8988T (cell line): ENCODE results near the gene KCTD10.
A peak's percentile ranks its signal among the peaks of the same experiment; 100 is the strongest.

ENCODE experiments used
- DNase-seq: peaks from one replicate; pipeline ENCODE4 v3.0.0; 2011

KCTD10 gene

GRCh38 chr12:109467978-109468676, 9.0 kb downstream of the KCTD10 start:
- DNase-seq, result no peak

GRCh38 chr12:109466821-109467220, 10.3 kb downstream of the KCTD10 start:
- no peak for DNase-seq

GRCh38 chr12:109466305-109466704, 10.8 kb downstream of the KCTD10 start:
- no peak for DNase-seq

GRCh38 chr12:109464642-109465351, 12.3 kb downstream of the KCTD10 start:
- DNase-seq, result no peak

GRCh38 chr12:109463756-109464155, 13.3 kb downstream of the KCTD10 start:
- no peak for DNase-seq

GRCh38 chr12:109462868-109463692, 14.0 kb downstream of the KCTD10 start:
- peak; percentile 52 for DNase-seq

- no peak for DNase-seq
Measured at GRCh38 chr12:109461846-109462756, 15.0 kb downstream of the KCTD10 start.

GRCh38 chr12:109461049-109461845, 15.9 kb downstream of the KCTD10 start:
- DNase-seq, result no peak

GRCh38 chr12:109460538-109460937, 16.6 kb downstream of the KCTD10 start:
- no peak for DNase-seq

GRCh38 chr12:109459247-109459646, 17.9 kb downstream of the KCTD10 start:
- no peak for DNase-seq

GRCh38 chr12:109458771-109459208, 18.3 kb downstream of the KCTD10 start:
- no peak for DNase-seq

- no peak for DNase-seq
Measured at GRCh38 chr12:109458086-109458485, 19.0 kb downstream of the KCTD10 start.

- DNase-seq, result no peak
Measured at GRCh38 chr12:109455706-109456105, 21.4 kb downstream of the KCTD10 start.

GRCh38 chr12:109452489-109452888, 24.6 kb downstream of the KCTD10 start:
- no peak for DNase-seq

- DNase-seq, result no peak
Measured at GRCh38 chr12:109451400-109451799, 25.7 kb downstream of the KCTD10 start.

- DNase-seq, result no peak
Measured at GRCh38 chr12:109450980-109451379, 26.1 kb downstream of the KCTD10 start.

GRCh38 chr12:109449845-109450532, 27.1 kb downstream of the KCTD10 start:
- no peak for DNase-seq

- no peak for DNase-seq
Measured at GRCh38 chr12:109448707-109449390, 28.3 kb downstream of the KCTD10 start.

- DNase-seq, result no peak
Measured at GRCh38 chr12:109448272-109448671, 28.8 kb downstream of the KCTD10 start.

GRCh38 chr12:109447482-109447881, 29.6 kb downstream of the KCTD10 start:
- DNase-seq, result no peak
